Measurements from ENCODE around the gene SDCBP2. TPM values are rescaled to one million over a fixed set of nuclear protein-coding genes. Genes with fewer than 3 reads are reported as not detected.

The SDCBP2 gene
- total and polyA plus RNA-seq, 2 of the 4 experiments (the other 2 are of a cell fraction), result 0.54 to 1.3 TPM

DNA sequence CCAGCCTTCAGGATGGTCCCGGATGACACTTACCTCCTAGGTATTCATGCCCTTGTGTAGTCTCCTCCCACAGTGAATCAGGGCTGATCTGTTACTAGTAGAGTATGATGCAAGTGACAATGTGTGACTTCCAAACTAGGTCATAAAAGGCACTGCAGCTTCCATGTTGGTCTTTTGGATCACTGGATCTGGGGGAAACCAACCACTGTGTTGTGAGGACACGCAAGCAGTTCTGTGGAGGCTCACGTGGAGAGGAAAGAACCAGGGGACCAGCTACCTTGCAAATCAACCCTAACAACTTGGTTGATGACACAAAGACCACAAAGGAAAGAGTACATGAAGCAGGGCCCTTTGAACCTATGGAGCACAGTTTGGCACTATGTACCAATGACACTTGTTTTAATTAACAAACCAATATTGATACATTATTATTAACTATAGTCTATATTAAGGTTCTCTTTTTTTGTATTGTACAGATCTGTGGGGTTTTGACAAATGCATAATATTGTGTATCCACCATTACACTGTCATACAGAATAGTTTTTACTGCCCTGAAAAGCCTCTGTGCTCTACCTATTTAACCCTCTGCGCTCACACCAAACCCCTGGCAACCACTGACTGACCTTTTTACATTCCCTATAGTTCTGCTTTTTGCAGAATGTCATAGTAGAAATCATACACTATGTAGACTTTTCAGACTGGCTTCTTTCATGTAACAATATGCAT, 16.3 kb upstream of the SDCBP2 start:
- peaks cover 0 to 37% of the 10 kb centered on the region in 2 experiments; a peak in 2 of 4 replicates for H3K79me1 ChIP-seq (ENCODE audit: low read depth in 1 of 2, low read length in 2 of 2)
- WGBS, 2 experiments (ENCODE audit: extremely low coverage in 2 of 2, insufficient read length in 1 of 2), result no CpG with 5 or more reads among the region's 4 CpGs
- peaks cover 6% of the 10 kb centered on the region; the same call in 1 of the 2 replicates for H4K20me1 ChIP-seq (ENCODE audit: insufficient read depth, low read length)
- no peak overlapping the region for H3K4me3 ChIP-seq (ENCODE audit: insufficient read depth, low read depth, low read length)
- peak overlapping the region; percentile 5; the same call in 1 of the 2 replicates for H2AK5ac ChIP-seq (ENCODE audit: low read depth, low read length)
- no peak overlapping the region for H3K56ac ChIP-seq (ENCODE audit: extremely low read depth, insufficient read depth, low read length)
- BruUV-seq (replicated peaks), result no TSS peak
- H3K36me3 ChIP-seq (ENCODE audit: control insufficient read depth, insufficient read depth, low read length), result no peaks in the 10 kb centered on the region
- H2AK9ac ChIP-seq (replicated peaks; ENCODE audit: low read depth, low read length, poor library complexity), result no peak overlapping the region
- H3K18ac ChIP-seq (ENCODE audit: low read depth, low read length), result peak overlapping the region; percentile 13; the same call in 1 of the 2 replicates
- ChIA-PET CTCF (no interaction called here), POLR2A (ENCODE audit: unreplicated experiment) (no interaction called here)
- H3K9me3 ChIP-seq (ENCODE audit: control insufficient read depth, insufficient read depth, low read length), result no peaks in the 10 kb centered on the region
- no peak overlapping the region for H4K91ac ChIP-seq (ENCODE audit: insufficient read depth, low read depth, low read length)
- H3K27me3 ChIP-seq (ENCODE audit: control insufficient read depth, insufficient read depth, low read length), result no peaks in the 10 kb centered on the region
- intact Hi-C loops (cut with micrococcal nuclease), result no loop called here
- H3K9me1 ChIP-seq (ENCODE audit: insufficient read depth, low read length), result peaks cover 21% of the 10 kb centered on the region
- peak overlapping the region; percentile 38; the same call in 1 of the 2 replicates for H2BK20ac ChIP-seq (ENCODE audit: low read depth, low read length)
- peak overlapping the region; percentile 5 for H3K4ac ChIP-seq (ENCODE audit: low read depth, low read length)
- peak overlapping the region; percentile 33; the same call in 1 of the 2 replicates for H2BK120ac ChIP-seq (ENCODE audit: low read depth, low read length)
- TF ChIP-seq CHD1 (IDR thresholded peaks at IDR 0.05; ENCODE audit: low read depth, low read length) (no peak), POLR2A (IDR thresholded peaks at IDR 0.05; ENCODE audit: low read depth, low read length) (no peak), RAD21 (IDR thresholded peaks at IDR 0.05; ENCODE audit: low read length) (no peak)
- TF ChIP-seq, protein P1, sequence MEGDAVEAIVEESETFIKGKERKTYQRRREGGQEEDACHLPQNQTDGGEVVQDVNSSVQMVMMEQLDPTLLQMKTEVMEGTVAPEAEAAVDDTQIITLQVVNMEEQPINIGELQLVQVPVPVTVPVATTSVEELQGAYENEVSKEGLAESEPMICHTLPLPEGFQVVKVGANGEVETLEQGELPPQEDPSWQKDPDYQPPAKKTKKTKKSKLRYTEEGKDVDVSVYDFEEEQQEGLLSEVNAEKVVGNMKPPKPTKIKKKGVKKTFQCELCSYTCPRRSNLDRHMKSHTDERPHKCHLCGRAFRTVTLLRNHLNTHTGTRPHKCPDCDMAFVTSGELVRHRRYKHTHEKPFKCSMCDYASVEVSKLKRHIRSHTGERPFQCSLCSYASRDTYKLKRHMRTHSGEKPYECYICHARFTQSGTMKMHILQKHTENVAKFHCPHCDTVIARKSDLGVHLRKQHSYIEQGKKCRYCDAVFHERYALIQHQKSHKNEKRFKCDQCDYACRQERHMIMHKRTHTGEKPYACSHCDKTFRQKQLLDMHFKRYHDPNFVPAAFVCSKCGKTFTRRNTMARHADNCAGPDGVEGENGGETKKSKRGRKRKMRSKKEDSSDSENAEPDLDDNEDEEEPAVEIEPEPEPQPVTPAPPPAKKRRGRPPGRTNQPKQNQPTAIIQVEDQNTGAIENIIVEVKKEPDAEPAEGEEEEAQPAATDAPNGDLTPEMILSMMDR (conservative IDR thresholded peaks at IDR 0.05; ENCODE audit: low read depth, low read length), result no peak
- H2BK5ac ChIP-seq (ENCODE audit: low read depth, low read length, poor library complexity, severe bottlenecking), result peak overlapping the region; percentile 28
- H3K4me1 ChIP-seq (ENCODE audit: control insufficient read depth, insufficient read depth, low read length), result peaks cover 16% of the 10 kb centered on the region
- H3K23ac ChIP-seq (ENCODE audit: low read depth, low read length), result peak overlapping the region; percentile 3; the same call in 1 of the 2 replicates
- no peak overlapping the region for H4K5ac ChIP-seq (ENCODE audit: low read depth, low read length)
- H3K27ac ChIP-seq (ENCODE audit: insufficient read depth, low read length), result no peak overlapping the region
- H3K4me2 ChIP-seq (ENCODE audit: low read depth, low read length), result no peak overlapping the region
- no peak overlapping the region for H3K9ac ChIP-seq (ENCODE audit: low read depth, low read length)
- ATAC-seq (ENCODE audit: low read depth) (no peak), DNase-seq (no peak)
- H2AFZ ChIP-seq (replicated peaks; ENCODE audit: low read length, poor library complexity), result peak overlapping the region; percentile 54
- dilution Hi-C loops (cut with HindIII; ENCODE audit: low sequenced_read_pairs, unreplicated experiment), result no loop called here
- peak overlapping the region in 1 of 2 experiments; percentile 28; a peak in 1 of 4 replicates for H4K8ac ChIP-seq (ENCODE audit: low read depth in 2 of 2, low read length in 2 of 2)
- peak overlapping the region; percentile 15; the same call in 1 of the 3 replicates for H2BK15ac ChIP-seq (ENCODE audit: low read depth, low read length)
- peak overlapping the region; percentile 13; the same call in 1 of the 2 replicates for H3K14ac ChIP-seq (replicated peaks; ENCODE audit: low read depth, low read length)
- in situ Hi-C loops (cut with MboI; ENCODE audit: low sequenced_read_pairs), result loop anchor here (25.0 kb wide), 1 partner anchor 492 kb away; no protein-coding TSS in a partner anchor

All from IMR-90 (cell line).